A549 (cell line): Measurements from ENCODE around the gene PLXND1. TPM values are rescaled to one million over a fixed set of nuclear protein-coding genes. Genes with fewer than 3 reads are reported as not detected.

Source experiments
- ATAC-seq, 2 experiments: fragments of 200-7000 bp in 1 of 2; fragments of >200 bp in 1 of 2; cut with Nextera tagmentation in 1 of 2; cut with Tn5 transposase in 1 of 2; 3 replicates each; pipeline versions ENCODE4 v1.8.0 to v1.9.1; 2018 to 2020; ENCODE audit warnings: mild to moderate bottlenecking in 1 of 2, moderate library complexity in 1 of 2
- CTCF ChIA-PET: fragments of 300-600 bp; sonication (Branson Sonifier 250); formaldehyde crosslinking; extraction: SDS; loops from one replicate; lab custom pipeline; 2021; ENCODE audit warnings: antibody characterized with exemption, inconsistent platforms; lab: Yijun Ruan, JAX
- POLR2A ChIA-PET: fragments of 350-600 bp; formaldehyde crosslinking; extraction: SDS; loops from one replicate; lab custom pipeline; 2021; ENCODE audit warnings: antibody characterized with exemption, inconsistent platforms; lab: Yijun Ruan, JAX
- DNase-seq, 2 experiments: peaks; one replicate each; pipeline versions ENCODE4 v3.0.0 to v3.0.0-alpha.2; 2011 to 2016; ENCODE audit warnings: low read depth in 1 of 2, low spot score in 1 of 2
- FAIRE-seq: peaks from 2 replicates; lab custom pipeline; 2011; peaks lifted over from hg19 to GRCh38; lab: Jason Lieb, UNC
- H3K27ac ChIP-seq, 2 experiments: fragments of >200 bp; sonication (Bioruptor Twin); formaldehyde crosslinking; 3 replicates each; pipeline ENCODE4 v1.5.1; 2016 to 2017
- H3K4me1 ChIP-seq: fragments of >200 bp; sonication (Bioruptor Twin); formaldehyde crosslinking; 3 replicates; pipeline ENCODE4 v1.6.1; 2016
- H3K4me2 ChIP-seq: fragments of >200 bp; sonication (Bioruptor Twin); formaldehyde crosslinking; 3 replicates; pipeline ENCODE4 v1.6.1; 2016
- H3K4me3 ChIP-seq: fragments of >200 bp; sonication (Bioruptor Twin); formaldehyde crosslinking; 3 replicates; pipeline ENCODE4 v1.5.1; 2016
- H3K9me3 ChIP-seq: fragments of >200 bp; sonication (Bioruptor Twin); formaldehyde crosslinking; 3 replicates; pipeline ENCODE4 v1.6.1; 2016
- CBX2 ChIP-seq: fragments of 200-600 bp; sonication (generic); IDR thresholded peaks from 2 replicates; pipeline ENCODE4 v1.6.1; 2016; ENCODE audit warnings: low read depth, mild to moderate bottlenecking, borderline replicate concordance
- CHD4 ChIP-seq: fragments of 200-600 bp; sonication (generic); IDR thresholded peaks from 2 replicates; pipeline ENCODE4 v1.6.1; 2016; ENCODE audit warnings: antibody characterized with exemption, mild to moderate bottlenecking, borderline replicate concordance
- CTCF ChIP-seq: fragments of >200 bp; sonication (Bioruptor Twin); formaldehyde crosslinking; IDR thresholded peaks from 3 replicates; pipeline ENCODE4 v1.5.1; 2016
- ELK1 ChIP-seq: fragments of 150-350 bp; IDR thresholded peaks from 2 replicates; pipeline ENCODE4 v1.6.1; 2014; ENCODE audit warnings: low read depth, mild to moderate bottlenecking, low read length
- EP300 ChIP-seq, 2 experiments: fragments of >200 bp; sonication (Bioruptor Twin); formaldehyde crosslinking; IDR thresholded peaks; 2 replicates in 1 of 2; 3 replicates in 1 of 2; pipeline ENCODE4 v1.6.1; 2016 to 2017
- FOSB ChIP-seq: fragments of 250-450 bp; sonication (Bioruptor Pico); IDR thresholded peaks from 2 replicates; pipeline ENCODE4 v1.5.0; 2020; ENCODE audit warnings: mild to moderate bottlenecking, moderate library complexity
- FOSL2 ChIP-seq, 2 experiments: fragments of 450-650 bp in 1 of 2; fragments of >200 bp in 1 of 2; sonication (Bioruptor Twin) in 1 of 2; formaldehyde crosslinking; IDR thresholded peaks; 2 replicates each; pipeline versions ENCODE4 v1.5.0 to v1.6.1; 2016 to 2020; ENCODE audit warnings: mild to moderate bottlenecking in 1 of 2, moderate library complexity in 1 of 2
- GATA3 ChIP-seq: IDR thresholded peaks from 2 replicates; pipeline ENCODE4 v1.6.1; 2012; ENCODE audit warnings: borderline replicate concordance
- HDAC2 ChIP-seq: fragments of 200-600 bp; sonication (generic); IDR thresholded peaks from 2 replicates; pipeline ENCODE4 v1.6.1; 2016
- HES2 ChIP-seq: fragments of >200 bp; sonication (Bioruptor Twin); formaldehyde crosslinking; IDR thresholded peaks from 2 replicates; pipeline ENCODE4 v1.6.1; 2016
- HEYL ChIP-seq: fragments of 250-450 bp; sonication (Bioruptor Pico); IDR thresholded peaks from 2 replicates; pipeline ENCODE4 v1.8.0; 2021; ENCODE audit warnings: mild to moderate bottlenecking, moderate library complexity
- HOXB13 ChIP-seq: fragments of 250-450 bp; sonication (Bioruptor Pico); IDR thresholded peaks from 2 replicates; pipeline ENCODE4 v1.5.0; 2020; ENCODE audit warnings: low read depth, mild to moderate bottlenecking, moderate library complexity
- HOXB5 ChIP-seq: fragments of 250-450 bp; sonication (Bioruptor Pico); IDR thresholded peaks from 2 replicates; pipeline ENCODE4 v1.5.0; 2020; ENCODE audit warnings: mild to moderate bottlenecking, moderate library complexity
- JUN ChIP-seq, 2 experiments: fragments of >200 bp; sonication (Bioruptor Twin); formaldehyde crosslinking; IDR thresholded peaks; 2 replicates in 1 of 2; 3 replicates in 1 of 2; pipeline ENCODE4 v1.6.1; 2016 to 2017
- JUNB ChIP-seq: fragments of >200 bp; sonication (Bioruptor Twin); formaldehyde crosslinking; IDR thresholded peaks from 2 replicates; pipeline ENCODE4 v1.6.1; 2016
- NPAS2 ChIP-seq: fragments of 250-450 bp; sonication (Bioruptor Pico); IDR thresholded peaks from 2 replicates; pipeline ENCODE4 v1.8.0; 2022; ENCODE audit warnings: mild to moderate bottlenecking, moderate library complexity, borderline replicate concordance
- NR3C1 ChIP-seq: fragments of >200 bp; sonication (Bioruptor Twin); formaldehyde crosslinking; IDR thresholded peaks from 3 replicates; pipeline ENCODE4 v1.6.1; 2017
- PBX3 ChIP-seq: IDR thresholded peaks from 2 replicates; pipeline ENCODE4 v1.6.1; 2012
- PHF8 ChIP-seq: fragments of 200-600 bp; sonication (generic); IDR thresholded peaks from 2 replicates; pipeline ENCODE4 v1.6.1; 2016; ENCODE audit warnings: low read depth, mild to moderate bottlenecking, antibody characterized with exemption, moderate library complexity, borderline replicate concordance
- REST ChIP-seq: fragments of 200-600 bp; sonication (generic); IDR thresholded peaks from 2 replicates; pipeline ENCODE4 v1.6.1; 2016; ENCODE audit warnings: antibody characterized with exemption, mild to moderate bottlenecking, moderate library complexity
- RFX5 ChIP-seq: fragments of 450-650 bp; IDR thresholded peaks from 2 replicates; pipeline ENCODE4 v1.7.1; 2014; ENCODE audit warnings: antibody characterized with exemption, mild to moderate bottlenecking, moderate library complexity
- RNF2 ChIP-seq: fragments of 200-600 bp; sonication (generic); IDR thresholded peaks from 2 replicates; pipeline ENCODE4 v1.6.1; 2016; ENCODE audit warnings: low read depth, mild to moderate bottlenecking, antibody characterized with exemption, moderate library complexity, borderline replicate concordance
- ZC3H11A ChIP-seq: fragments of 450-650 bp; IDR thresholded peaks from 2 replicates; pipeline ENCODE4 v1.6.1; 2014; ENCODE audit warnings: antibody characterized with exemption, mild to moderate bottlenecking
- ZFP36 ChIP-seq: fragments of 450-650 bp; IDR thresholded peaks from 2 replicates; pipeline ENCODE4 v1.6.1; 2014; ENCODE audit warnings: borderline replicate concordance; ENCODE audit not compliant: partially characterized antibody
- WGBS: methylation state at CpG from one replicate; pipeline ENCODE4 v1.1.6; 2017; ENCODE audit errors: missing lambda C conversion rate; 5-methylcytosine and 5-hydroxymethylcytosine counted together
- polyA plus RNA-seq, 4 experiments: library from polyadenylated mRNA; depleted of rRNA in 3 of 4; stranded (reverse); fragments of >200 nt; fragmentation: RNase III in 1 of 4; extraction: RNeasy Plus Mini Kit Qiagen cat#74134 plus additional on column Dnase treatment in 1 of 4; gene quantifications; 2 replicates in 3 of 4; 3 replicates in 1 of 4; pipeline ENCODE4 v1.2.3, GENCODE V29; 2011 to 2017

PLXND1 gene
- polyA plus RNA-seq, 2 of the 4 experiments (the other 2 are of a cell fraction) = 26.8 to 72.6 TPM

GRCh38 chr3:129548104-129548965 lies 58.1 kb downstream of the PLXND1 start:
- TF ChIP-seq FOSB (CRISPR knock-in tag) (no peak), RFX5 (no peak), HES2 (no peak), PBX3 (no peak), REST (no peak), HOXB13 (CRISPR knock-in tag) (no peak), JUNB (no peak), CHD4 (no peak), HOXB5 (no peak), HDAC2 (no peak), GATA3 (no peak)
- peaks cover 12% of the 10 kb centered on the region for H3K4me1 ChIP-seq
- FAIRE-seq = no peak
- DNase-seq = no peak
- peak overlapping the region in 1 of 2 experiments; percentile 77; a peak in 1 of 6 replicates for H3K27ac ChIP-seq
- 86% methylated on average over 18 of the region's 19 CpGs for WGBS
- POLR2A ChIA-PET = no interaction called here
- H3K9me3 ChIP-seq = no peaks in the 10 kb centered on the region
- ATAC-seq = no peak; a peak in 1 of 6 replicates
- H3K4me3 ChIP-seq = no peak overlapping the region
- CTCF ChIA-PET = interaction anchor here (1.2 kb wide), 1 partner anchor 58 kb away, joined by 3 read pairs; no protein-coding TSS in a partner anchor
- H3K4me2 ChIP-seq = no peak overlapping the region

- CTCF ChIA-PET = interaction anchor here (0.9 kb wide), 1 partner anchor 11 kb away, joined by 3 read pairs; no protein-coding TSS in a partner anchor
- no peak for DNase-seq
- FAIRE-seq = no peak
- POLR2A ChIA-PET = no interaction called here
- no peaks in the 10 kb centered on the region for H3K9me3 ChIP-seq
- H3K4me3 ChIP-seq = no peak overlapping the region
- no peak for ATAC-seq
- no peak overlapping the region for H3K27ac ChIP-seq
- WGBS = 93% methylated on average over 8 of the region's 24 CpGs
- H3K4me2 ChIP-seq = no peak overlapping the region
- H3K4me1 ChIP-seq = peaks cover 12% of the 10 kb centered on the region
- TF ChIP-seq ZFP36 (no peak), HEYL (CRISPR knock-in tag) (no peak), REST (no peak), RNF2 (no peak), EP300 (IDR thresholded peaks at IDR 0.05) (no peak), CTCF (no peak), CBX2 (no peak), NR3C1 (no peak), ELK1 (no peak), CHD4 (no peak), ZC3H11A (no peak), NPAS2 (no peak), FOSL2 (IDR thresholded peaks at IDR 0.05) (no peak), FOSL2 (CRISPR knock-in tag; IDR thresholded peaks at IDR 0.05) (no peak), PHF8 (no peak), JUN (IDR thresholded peaks at IDR 0.05) (no peak)
These were observed 59.2 kb downstream of the PLXND1 start for GRCh38 chr3:129547241-129547640.
